ENCODE data around the gene TPD52L2.
"Not testable (repeated sequence)": the region's sequence is repeated elsewhere in the genome, so short reads cannot be mapped to it uniquely, and the experiment has no call there.

Gene TPD52L2

DNA sequence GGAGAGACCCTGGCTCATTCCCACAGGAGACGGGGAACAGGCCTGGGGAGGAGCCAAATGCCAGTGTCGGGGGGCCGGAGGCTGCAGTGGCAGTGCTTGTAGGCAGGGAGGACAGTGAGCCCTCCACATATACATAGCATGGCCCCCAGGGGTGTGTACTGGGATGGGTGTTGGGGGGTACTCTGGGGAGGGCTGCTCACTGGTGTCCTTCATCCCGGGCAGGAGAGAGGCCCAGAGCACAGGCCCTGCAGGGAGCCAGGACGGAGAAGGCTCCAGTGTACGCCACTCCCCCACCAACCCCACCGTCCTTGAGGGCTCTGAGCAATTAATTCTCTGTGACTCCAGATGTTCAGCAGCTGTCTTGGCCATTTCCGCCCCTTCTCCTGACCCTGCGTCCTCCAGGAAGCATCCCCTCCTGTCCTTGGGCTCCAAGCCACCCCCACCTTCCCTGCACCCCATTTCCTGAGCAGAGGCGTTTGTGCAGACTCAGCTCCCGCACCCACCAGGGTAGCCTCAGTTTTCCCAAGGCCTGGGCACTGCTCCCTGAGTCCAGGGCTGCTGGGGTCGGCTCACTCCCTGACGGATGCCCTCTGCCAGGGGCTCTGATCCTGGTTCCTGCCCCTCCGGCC, 7.2 kb upstream of the TPD52L2 start:
- no peak for DNase-seq

DNA sequence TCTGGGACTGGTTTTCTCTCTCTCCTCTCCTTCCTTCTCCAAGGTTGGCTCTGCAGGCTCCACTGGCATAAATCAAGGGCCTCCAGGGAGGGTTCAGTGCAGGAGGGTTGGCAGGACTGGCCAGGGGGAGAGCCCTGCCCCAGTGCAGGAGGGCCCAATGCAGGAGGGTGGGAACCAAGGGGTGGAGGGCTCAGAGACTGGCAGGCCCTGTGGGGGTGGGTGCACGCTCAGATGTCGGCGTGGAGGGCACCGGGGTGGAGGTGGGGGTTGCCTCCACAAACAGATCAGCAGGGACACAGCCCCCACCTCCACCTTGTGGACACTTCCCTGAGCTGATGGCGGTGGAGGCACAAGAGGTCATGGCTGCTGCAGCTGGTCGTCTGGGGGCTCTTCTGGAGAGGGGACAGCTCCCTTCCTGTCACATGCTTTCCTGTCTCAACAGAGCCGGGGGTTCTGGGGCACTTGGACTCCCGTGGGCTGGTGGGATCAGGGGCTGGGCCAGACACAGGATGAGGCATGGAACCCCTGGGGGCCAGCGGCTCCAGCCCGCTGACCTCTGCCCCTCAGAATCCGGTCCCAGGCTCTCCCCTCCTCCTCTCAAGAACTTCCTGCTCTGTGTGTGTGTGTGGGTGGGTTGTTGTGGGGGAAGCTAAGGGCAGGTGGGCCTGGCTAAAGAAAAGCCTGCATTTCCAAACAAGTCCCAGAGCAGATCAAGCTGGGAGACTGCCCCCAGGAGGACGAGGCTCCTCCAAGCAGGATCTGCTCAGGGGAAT, 6.5 kb upstream of the TPD52L2 start:
- no peak for DNase-seq

DNA sequence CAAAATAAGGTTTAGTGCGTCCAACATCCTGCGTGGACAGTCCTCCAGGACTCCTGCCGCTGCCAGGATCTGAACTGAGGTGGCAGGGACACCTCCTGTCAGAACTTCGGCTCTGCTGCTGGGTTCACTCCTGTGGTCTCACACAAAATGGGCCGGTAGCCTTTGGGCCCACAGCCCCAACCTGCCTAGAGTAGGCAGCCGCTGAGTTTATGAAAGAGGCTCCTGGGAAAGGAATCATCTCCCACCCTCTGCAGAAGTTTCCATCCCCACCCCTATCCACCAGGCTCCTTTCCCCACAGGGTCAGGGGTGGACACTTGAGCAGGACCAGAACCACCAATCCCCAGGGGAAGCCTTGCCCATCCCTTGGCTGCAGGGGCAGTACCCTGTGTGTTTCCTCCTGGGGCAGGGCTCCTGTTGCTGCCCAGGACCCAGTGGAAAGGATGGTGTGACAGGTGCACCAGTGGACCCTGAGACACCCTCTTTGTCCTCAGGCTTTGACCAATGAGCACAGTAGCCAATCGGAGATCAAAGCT, 5.8 kb upstream of the TPD52L2 start:
- DNase-seq = no peak

DNA sequence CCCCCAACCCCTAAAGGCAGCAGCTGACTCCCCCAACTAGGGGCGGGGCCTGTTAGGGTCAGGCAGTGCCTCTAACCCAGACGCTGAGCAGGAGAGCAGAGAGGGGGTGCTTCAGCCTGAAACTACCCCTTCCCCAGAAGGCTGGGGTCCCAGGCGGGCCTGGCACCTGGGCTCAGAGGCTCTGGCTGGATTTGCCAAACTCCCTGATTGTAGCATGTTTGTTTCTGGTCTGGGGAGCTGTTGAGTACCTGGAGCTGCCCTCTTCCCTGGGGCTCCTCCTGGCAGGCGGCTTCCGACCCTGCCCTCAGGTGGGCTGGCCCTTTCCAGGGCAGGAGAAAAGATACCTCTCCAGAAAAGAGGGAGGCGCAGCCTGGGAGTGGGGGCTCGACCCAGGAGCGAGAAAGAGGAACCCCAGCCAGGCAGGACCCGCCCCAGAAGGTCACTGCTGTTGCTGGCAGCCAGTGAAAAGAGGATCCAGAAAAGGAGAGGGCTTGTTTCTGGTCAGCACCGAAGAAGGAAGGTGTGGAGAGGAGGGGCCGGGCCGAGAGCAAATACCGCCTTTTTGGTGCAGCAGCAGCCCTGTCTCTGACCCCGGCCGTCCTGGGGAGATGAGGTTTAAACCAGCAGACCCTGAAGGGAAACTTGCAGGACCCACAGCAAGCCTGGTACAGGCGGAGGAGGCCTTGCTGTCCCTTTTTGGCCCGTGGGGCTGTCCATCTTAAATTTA, 4.6 kb upstream of the TPD52L2 start:
- DNase-seq = peak; percentile 43

DNA sequence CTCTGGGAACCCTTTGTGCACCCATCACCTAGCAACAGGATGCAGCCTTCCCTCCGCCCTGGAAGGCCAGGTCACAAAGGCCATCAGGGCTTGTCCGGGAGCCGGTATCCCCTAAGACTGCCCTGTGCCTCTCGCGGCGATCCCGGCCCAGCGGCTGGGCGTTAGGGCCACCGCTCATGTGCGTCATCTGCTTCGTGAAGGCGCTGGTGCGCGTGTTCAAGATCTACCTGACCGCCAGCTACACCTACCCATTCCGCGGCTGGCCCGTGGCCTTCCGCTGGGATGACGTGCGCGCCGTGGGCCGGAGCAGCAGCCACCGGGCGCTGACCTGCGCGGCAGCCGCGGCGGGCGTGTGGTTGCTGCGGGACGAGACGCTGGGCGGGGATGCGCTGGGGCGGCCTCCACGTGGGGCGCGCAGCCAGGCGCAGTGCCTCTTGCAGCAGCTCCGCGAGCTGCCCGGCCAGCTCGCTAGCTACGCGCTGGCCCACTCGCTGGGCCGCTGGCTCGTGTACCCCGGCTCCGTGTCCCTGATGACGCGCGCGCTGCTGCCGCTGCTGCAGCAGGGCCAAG, 3.6 kb upstream of the TPD52L2 start, which contains the start of gene ABHD16B:
Gene ABHD16B (plus strand): TSS at position 134 of the 570 bp plus-strand sequence. CDS start 43 bp downstream, at position 177.
- DNase-seq = no peak

- no peak for DNase-seq
Measured at GRCh38 chr20:63861981-63862901, 2.8 kb upstream of the TPD52L2 start.

GRCh38 chr20:63863021-63863797, 1.9 kb upstream of the TPD52L2 start:
- DNase-seq = no peak

DNA sequence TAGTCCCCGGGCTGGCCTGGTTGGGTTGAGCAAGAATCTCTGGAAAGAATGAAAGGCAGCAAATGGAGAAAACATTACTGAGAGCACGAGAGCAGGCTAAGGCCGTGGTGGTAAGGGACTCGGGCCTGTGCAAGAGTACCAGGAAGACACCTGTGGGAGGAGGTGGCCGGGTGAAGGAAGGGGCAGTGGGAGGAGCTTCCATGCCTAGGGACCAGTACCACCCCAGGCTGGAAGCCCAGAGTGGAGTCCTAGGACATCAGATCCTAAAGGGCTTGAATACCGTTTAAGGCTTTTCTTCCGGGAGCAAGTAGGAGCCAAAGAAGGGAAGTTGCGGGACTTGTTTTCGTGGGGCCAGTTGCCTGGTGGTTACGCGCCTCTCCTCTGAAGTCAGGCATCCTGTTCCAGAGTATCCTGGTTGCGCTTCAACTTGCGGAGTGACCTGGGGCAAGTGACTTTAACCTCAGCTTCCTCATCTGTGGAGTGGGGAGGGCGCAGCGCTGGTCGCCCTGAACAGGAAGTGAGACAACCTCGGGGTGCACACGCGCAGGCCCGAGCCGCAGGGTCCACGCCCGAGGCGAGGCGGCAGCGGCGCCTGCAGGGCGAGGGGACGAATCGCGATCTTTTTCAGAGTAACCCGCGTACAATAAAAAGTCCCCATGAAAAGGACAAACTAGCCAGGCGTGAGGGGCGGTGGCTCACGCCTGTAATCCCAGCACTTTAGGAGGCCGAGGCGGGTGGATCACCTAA, 1.1 kb upstream of the TPD52L2 start:
- DNase-seq = peak; percentile 89

GRCh38 chr20:63864545-63864977, 509 bp upstream of the TPD52L2 start:
- no peak for DNase-seq

DNA sequence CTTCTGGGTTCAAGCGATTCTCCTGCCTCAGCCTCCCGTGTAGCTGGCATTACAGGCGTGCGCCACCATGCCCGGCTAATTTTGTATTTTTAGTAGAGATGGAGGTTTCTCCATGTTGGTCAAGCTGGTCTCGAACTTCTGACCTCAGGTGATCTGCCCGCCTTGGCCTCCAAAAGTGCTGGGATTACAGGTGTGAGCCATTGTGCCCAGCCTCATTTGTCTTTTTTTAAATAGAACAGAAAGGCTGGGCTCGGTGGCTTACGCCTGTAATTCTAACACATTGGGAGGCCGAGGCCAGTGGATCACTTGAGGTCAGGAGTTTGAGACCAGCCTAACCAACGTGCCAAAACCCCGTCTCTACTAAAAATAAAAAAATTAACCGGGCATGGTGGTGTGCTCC, 2.0 kb downstream of the TPD52L2 start:
- not testable (repeated sequence) for DNase-seq

GRCh38 chr20:63868264-63868663, 3.2 kb downstream of the TPD52L2 start:
- no peak for DNase-seq

GRCh38 chr20:63873477-63873971, 8.5 kb downstream of the TPD52L2 start:
- DNase-seq = peak; percentile 71

DNA sequence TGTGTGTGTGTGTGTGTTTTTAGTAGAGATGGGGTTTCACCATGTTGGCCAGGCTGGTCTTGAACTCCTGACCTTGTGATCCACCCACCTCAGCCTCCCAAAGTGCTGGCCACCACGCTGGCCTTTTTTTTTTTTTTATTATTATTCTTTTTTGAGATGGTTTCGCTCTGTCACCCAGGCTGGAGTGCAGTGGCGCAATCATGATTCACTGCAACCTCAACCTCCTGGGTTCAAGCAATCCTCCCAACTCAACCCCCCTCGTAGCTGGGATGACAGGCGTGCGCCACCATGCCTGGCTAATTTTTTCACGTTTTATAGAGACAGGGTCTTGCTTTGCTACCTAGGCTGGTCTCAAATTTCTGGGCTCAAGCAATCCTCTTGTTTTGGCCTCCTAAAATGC, 9.2 kb downstream of the TPD52L2 start:
- DNase-seq = peak; percentile 41

DNA sequence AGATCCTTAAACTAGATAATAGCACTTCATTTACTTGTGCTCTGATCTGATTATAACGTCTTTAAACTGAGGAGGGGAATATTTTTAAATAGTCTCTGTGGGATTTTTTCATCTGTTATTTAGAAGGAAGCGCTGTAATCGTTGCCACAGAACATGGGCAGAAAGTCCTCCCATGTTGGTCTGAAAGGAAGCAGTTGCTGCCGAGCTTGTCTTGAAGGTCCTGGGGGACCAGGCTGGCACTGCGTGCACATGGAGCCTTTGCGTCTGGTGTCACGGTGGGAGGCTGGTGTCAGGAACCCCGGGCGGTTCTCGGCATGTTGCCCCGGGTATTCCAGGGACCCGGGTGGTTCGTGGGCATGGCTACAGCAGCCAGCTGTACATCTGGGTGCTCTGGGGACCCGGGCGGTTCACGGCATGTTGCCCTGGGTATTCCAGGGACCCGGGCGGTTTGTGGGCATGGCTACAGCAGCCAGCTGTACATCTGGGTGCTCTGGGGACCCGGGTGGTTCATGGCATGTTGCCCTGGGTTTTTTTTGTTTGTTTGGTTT, 11.5 kb downstream of the TPD52L2 start:
- no peak for DNase-seq

- DNase-seq = no peak
Measured at GRCh38 chr20:63877755-63878470, 12.8 kb downstream of the TPD52L2 start.

GRCh38 chr20:63878899-63879663, 14.0 kb downstream of the TPD52L2 start:
- DNase-seq = no peak

GRCh38 chr20:63880901-63881300, 15.8 kb downstream of the TPD52L2 start:
- DNase-seq = not testable (repeated sequence)

Measured in CD4-positive, alpha-beta T cell treated with Interferon gamma for 1 hour (primary cell).